ENCODE measurements around the gene KNOP1.

Gene KNOP1

DNA sequence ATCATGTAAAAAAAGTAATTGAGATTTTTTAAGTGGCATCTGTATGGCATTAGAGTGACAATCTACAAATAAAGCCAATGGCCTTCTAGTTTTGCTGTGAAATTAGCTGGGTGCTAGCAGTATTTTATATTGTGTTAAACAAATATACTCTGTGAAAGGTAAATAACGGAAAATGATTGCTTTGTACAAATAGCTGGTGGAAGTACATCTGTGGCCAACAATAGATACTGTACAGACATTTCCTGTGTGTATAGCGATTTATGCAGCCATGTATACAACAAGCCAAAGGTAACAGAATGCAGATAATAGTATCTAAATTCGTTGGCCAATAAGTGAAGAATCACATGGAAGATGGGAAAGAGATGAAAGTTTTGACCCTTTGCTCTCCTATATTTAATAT lies 26.6 kb upstream of the KNOP1 start:
- no peak overlapping the region for H3K27ac ChIP-seq (ENCODE audit: low read length)

DNA sequence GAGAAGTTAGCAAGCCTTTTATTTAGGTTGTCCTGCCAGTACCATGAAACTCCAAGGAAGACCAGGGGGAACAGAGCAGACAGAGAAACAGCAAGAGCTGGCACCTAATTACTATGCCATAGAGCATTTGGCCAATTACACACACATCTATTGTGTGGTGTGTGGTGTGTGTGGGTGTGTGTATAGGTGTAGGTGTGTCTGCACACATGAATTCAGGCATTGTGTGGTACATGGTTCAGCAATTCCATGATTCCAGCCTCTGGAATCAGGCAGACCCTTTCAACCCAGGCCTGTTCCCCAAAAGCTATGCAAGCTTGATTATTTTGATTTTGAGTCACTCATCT lies 25.8 kb upstream of the KNOP1 start:
- Histone ChIP-seq H3K27me3 (ENCODE audit: insufficient read depth, low read length, poor library complexity) (no peaks in the 10 kb centered on the region), H3K27ac (ENCODE audit: low read length) (no peak overlapping the region), H3K4me1 (ENCODE audit: insufficient read depth, low read length) (no peaks in the 10 kb centered on the region), H3K9me3 (ENCODE audit: insufficient read depth, low read length, severe bottlenecking) (no peaks in the 10 kb centered on the region), H3K4me2 (ENCODE audit: insufficient read depth, low read length) (no peak overlapping the region), H3K36me3 (ENCODE audit: insufficient read depth, low read length) (no peaks in the 10 kb centered on the region), H3K79me2 (ENCODE audit: insufficient read depth, low read length) (no peaks in the 10 kb centered on the region), H4K20me1 (ENCODE audit: insufficient read depth, low read length) (no peaks in the 10 kb centered on the region), H3K4me3 (ENCODE audit: low read depth in 1 of 2, low read length in 2 of 2) (no peak overlapping the region), H2AFZ (ENCODE audit: low read depth, low read length) (no peak overlapping the region), H3K9ac (ENCODE audit: low read depth, low read length) (no peak overlapping the region)
- ATAC-seq (ENCODE audit: insufficient read depth, low read depth) (no peak), DNase-seq (no peak)
- TF ChIP-seq, protein P1, sequence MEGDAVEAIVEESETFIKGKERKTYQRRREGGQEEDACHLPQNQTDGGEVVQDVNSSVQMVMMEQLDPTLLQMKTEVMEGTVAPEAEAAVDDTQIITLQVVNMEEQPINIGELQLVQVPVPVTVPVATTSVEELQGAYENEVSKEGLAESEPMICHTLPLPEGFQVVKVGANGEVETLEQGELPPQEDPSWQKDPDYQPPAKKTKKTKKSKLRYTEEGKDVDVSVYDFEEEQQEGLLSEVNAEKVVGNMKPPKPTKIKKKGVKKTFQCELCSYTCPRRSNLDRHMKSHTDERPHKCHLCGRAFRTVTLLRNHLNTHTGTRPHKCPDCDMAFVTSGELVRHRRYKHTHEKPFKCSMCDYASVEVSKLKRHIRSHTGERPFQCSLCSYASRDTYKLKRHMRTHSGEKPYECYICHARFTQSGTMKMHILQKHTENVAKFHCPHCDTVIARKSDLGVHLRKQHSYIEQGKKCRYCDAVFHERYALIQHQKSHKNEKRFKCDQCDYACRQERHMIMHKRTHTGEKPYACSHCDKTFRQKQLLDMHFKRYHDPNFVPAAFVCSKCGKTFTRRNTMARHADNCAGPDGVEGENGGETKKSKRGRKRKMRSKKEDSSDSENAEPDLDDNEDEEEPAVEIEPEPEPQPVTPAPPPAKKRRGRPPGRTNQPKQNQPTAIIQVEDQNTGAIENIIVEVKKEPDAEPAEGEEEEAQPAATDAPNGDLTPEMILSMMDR (IDR thresholded peaks at IDR 0.05; ENCODE audit: borderline replicate concordance, extremely low read depth, low read length, poor library complexity, severe bottlenecking), result no peak
- TF ChIP-seq EZH2 (IDR thresholded peaks at IDR 0.05; ENCODE audit: borderline replicate concordance, low read depth, low read length, severe bottlenecking), result no peak

More for the DNA sequence above, 26.6 kb upstream of the KNOP1 start:
- H3K9ac ChIP-seq (ENCODE audit: low read depth, low read length), result no peak overlapping the region
- H3K4me2 ChIP-seq (ENCODE audit: insufficient read depth, low read length), result no peak overlapping the region
- H3K4me3 ChIP-seq (ENCODE audit: low read depth in 1 of 2, low read length in 2 of 2), result no peak overlapping the region
- H3K36me3 ChIP-seq (ENCODE audit: insufficient read depth, low read length), result no peaks in the 10 kb centered on the region
- DNase-seq, result no peak
- ATAC-seq (ENCODE audit: insufficient read depth, low read depth), result no peak
- H3K4me1 ChIP-seq (ENCODE audit: insufficient read depth, low read length), result no peaks in the 10 kb centered on the region
- no peak overlapping the region for H2AFZ ChIP-seq (ENCODE audit: low read depth, low read length)
- H3K9me3 ChIP-seq (ENCODE audit: insufficient read depth, low read length, severe bottlenecking), result no peaks in the 10 kb centered on the region
- no peaks in the 10 kb centered on the region for H3K27me3 ChIP-seq (ENCODE audit: insufficient read depth, low read length, poor library complexity)
- no peaks in the 10 kb centered on the region for H4K20me1 ChIP-seq (ENCODE audit: insufficient read depth, low read length)
- TF ChIP-seq EZH2 (IDR thresholded peaks at IDR 0.05; ENCODE audit: borderline replicate concordance, low read depth, low read length, severe bottlenecking), result no peak
- TF ChIP-seq, protein P1 (IDR thresholded peaks at IDR 0.05; ENCODE audit: borderline replicate concordance, extremely low read depth, low read length, poor library complexity, severe bottlenecking), result no peak
- H3K79me2 ChIP-seq (ENCODE audit: insufficient read depth, low read length), result no peaks in the 10 kb centered on the region

DNA sequence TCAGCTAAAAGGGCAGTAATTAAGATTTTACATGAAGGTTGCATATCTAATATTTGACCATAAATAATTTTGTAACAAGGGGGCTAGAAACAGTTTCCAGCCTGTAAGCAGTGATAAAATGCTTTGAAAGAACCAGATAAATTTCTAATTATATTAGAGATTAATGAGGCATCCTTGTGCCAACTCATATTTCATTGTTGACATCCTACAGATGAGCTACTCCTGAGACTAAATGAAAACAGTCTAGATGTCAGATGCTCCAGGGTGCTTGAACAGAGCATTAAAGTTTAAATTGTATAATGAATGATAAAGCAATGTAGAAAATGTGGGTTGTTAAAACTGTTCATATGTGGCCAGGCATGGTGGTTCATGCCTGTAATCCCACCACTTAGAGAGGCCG lies 23.3 kb upstream of the KNOP1 start:
- H3K27ac ChIP-seq (ENCODE audit: low read length), result no peak overlapping the region
- H4K20me1 ChIP-seq (ENCODE audit: insufficient read depth, low read length), result no peaks in the 10 kb centered on the region
- DNase-seq (no peak), ATAC-seq (ENCODE audit: insufficient read depth, low read depth) (no peak)
- H3K4me1 ChIP-seq (ENCODE audit: insufficient read depth, low read length), result no peaks in the 10 kb centered on the region
- H3K36me3 ChIP-seq (ENCODE audit: insufficient read depth, low read length), result no peaks in the 10 kb centered on the region
- no peak overlapping the region for H3K4me3 ChIP-seq (ENCODE audit: low read depth in 1 of 2, low read length in 2 of 2)
- H3K79me2 ChIP-seq (ENCODE audit: insufficient read depth, low read length), result no peaks in the 10 kb centered on the region
- no peaks in the 10 kb centered on the region for H3K9me3 ChIP-seq (ENCODE audit: insufficient read depth, low read length, severe bottlenecking)
- no peaks in the 10 kb centered on the region for H3K27me3 ChIP-seq (ENCODE audit: insufficient read depth, low read length, poor library complexity)
- TF ChIP-seq, protein P1 (IDR thresholded peaks at IDR 0.05; ENCODE audit: borderline replicate concordance, extremely low read depth, low read length, poor library complexity, severe bottlenecking), result no peak
- TF ChIP-seq EZH2 (IDR thresholded peaks at IDR 0.05; ENCODE audit: borderline replicate concordance, low read depth, low read length, severe bottlenecking), result no peak
- H3K9ac ChIP-seq (ENCODE audit: low read depth, low read length), result no peak overlapping the region
- H2AFZ ChIP-seq (ENCODE audit: low read depth, low read length), result no peak overlapping the region
- H3K4me2 ChIP-seq (ENCODE audit: insufficient read depth, low read length), result no peak overlapping the region

Measured in DND-41 (cell line).